ENCODE data around the gene TBC1D8. TPM values are rescaled to one million over a fixed set of nuclear protein-coding genes. Genes with fewer than 3 reads are reported as not detected.

TBC1D8 gene
- total and polyA plus RNA-seq, 9 of the 15 experiments (the other 6 are each of a cell fraction or from before 2014, with no cell fraction given): 0.36 to 1.3 (median 0.82) TPM

DNA sequence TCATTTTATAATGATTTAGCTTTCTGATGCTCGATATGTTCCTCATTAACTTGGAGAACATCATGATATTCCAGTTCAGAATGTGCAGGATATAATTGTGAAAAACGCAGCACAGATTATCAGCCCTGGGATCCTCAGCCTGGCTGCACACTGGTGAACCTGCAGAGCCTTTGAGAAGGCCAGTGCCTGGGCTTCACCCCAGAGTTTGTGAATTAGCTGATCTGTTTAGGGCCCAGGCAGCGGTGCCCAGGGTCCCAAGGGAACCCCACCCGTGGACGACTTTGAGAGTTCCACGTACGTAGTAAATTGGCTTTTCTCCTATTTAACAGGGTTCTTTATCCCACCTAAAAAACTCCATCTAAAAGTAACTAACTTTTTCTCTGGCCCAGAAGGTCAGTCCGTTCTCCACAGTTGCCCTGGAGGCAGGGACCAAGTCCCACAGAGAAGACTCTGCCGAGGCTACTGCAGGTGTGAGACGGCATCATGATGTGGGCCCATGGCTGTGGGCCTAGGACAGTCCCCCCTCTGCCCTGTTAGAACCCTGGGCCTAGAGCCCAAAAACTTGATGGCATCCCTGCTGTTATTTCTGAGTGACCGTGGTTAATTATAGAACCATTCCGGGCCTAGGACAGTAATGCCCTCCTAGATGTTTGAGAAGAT lies 188.7 kb downstream of the TBC1D8 start:
- Histone ChIP-seq H4K20me1 (replicated peaks; ENCODE audit: control insufficient read depth, insufficient read depth, low read length) (no peaks in the 10 kb centered on the region), H3K79me2 (ENCODE audit: control insufficient read depth, insufficient read depth, low read length) (no peaks in the 10 kb centered on the region), H3K4me3 (no peak overlapping the region), H3K36me3 (ENCODE audit: control insufficient read depth, insufficient read depth, low read length) (no peaks in the 10 kb centered on the region), H3K9ac (ENCODE audit: insufficient read depth in 1 of 2, low read depth in 2 of 2, low read length in 2 of 2) (no peak overlapping the region), H3K27me3 (ENCODE audit: control insufficient read depth in 2 of 2, insufficient read depth in 2 of 2, low read length in 2 of 2) (peaks cover 31 to 59% of the 10 kb centered on the region in 2 experiments), H3K4me1 (replicated peaks in 1 of 2; ENCODE audit: control insufficient read depth in 2 of 2, insufficient read depth in 2 of 2, low read length in 2 of 2) (no peaks in the 10 kb centered on the region), H2AFZ (ENCODE audit: low read depth, low read length) (no peak overlapping the region), H3K4me2 (ENCODE audit: insufficient read depth, low read length) (no peak overlapping the region), H3K27ac (ENCODE audit: extremely low read depth, low read depth, low read length) (no peak overlapping the region), H3K9me3 (replicated peaks; ENCODE audit: control insufficient read depth, insufficient read depth, low read depth, low read length) (no peaks in the 10 kb centered on the region), H3K9me1 (ENCODE audit: control insufficient read depth, insufficient read depth, low read length) (no peaks in the 10 kb centered on the region)
- TF ChIP-seq KDM4B (IDR thresholded peaks at IDR 0.05; ENCODE audit: borderline replicate concordance in 2 of 2, low read depth in 1 of 2) (no peak), SPI1 (IDR thresholded peaks at IDR 0.05; ENCODE audit: borderline replicate concordance, low read depth, low read length) (no peak), CHD1 (IDR thresholded peaks at IDR 0.05; ENCODE audit: low read length) (no peak), SMARCE1 (IDR thresholded peaks at IDR 0.05) (no peak), KHSRP (IDR thresholded peaks at IDR 0.05) (no peak), ZNF444 (CRISPR knock-in tag; IDR thresholded peaks at IDR 0.05) (no peak), ZNF57 (CRISPR knock-in tag; IDR thresholded peaks at IDR 0.05) (no peak), U2AF2 (optimal IDR thresholded peaks at IDR 0.05; ENCODE audit: low read depth, low read length) (no peak), JUNB (CRISPR knock-in tag; conservative IDR thresholded peaks at IDR 0.05) (no peak)
- TF ChIP-seq, protein P1, sequence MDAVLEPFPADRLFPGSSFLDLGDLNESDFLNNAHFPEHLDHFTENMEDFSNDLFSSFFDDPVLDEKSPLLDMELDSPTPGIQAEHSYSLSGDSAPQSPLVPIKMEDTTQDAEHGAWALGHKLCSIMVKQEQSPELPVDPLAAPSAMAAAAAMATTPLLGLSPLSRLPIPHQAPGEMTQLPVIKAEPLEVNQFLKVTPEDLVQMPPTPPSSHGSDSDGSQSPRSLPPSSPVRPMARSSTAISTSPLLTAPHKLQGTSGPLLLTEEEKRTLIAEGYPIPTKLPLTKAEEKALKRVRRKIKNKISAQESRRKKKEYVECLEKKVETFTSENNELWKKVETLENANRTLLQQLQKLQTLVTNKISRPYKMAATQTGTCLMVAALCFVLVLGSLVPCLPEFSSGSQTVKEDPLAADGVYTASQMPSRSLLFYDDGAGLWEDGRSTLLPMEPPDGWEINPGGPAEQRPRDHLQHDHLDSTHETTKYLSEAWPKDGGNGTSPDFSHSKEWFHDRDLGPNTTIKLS (IDR thresholded peaks at IDR 0.05; ENCODE audit: borderline replicate concordance, low read depth): no peak
- TF ChIP-seq, protein P2, sequence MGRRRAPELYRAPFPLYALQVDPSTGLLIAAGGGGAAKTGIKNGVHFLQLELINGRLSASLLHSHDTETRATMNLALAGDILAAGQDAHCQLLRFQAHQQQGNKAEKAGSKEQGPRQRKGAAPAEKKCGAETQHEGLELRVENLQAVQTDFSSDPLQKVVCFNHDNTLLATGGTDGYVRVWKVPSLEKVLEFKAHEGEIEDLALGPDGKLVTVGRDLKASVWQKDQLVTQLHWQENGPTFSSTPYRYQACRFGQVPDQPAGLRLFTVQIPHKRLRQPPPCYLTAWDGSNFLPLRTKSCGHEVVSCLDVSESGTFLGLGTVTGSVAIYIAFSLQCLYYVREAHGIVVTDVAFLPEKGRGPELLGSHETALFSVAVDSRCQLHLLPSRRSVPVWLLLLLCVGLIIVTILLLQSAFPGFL (CRISPR knock-in tag; IDR thresholded peaks at IDR 0.05): no peak
- under 1% methylated on average over 12 of the region's 12 CpGs for WGBS (ENCODE audit: insufficient coverage, low coverage, missing lambda C conversion rate)
- ATAC-seq (no peak), FAIRE-seq (no peak), DNase-seq (ENCODE audit: extremely low read depth in 1 of 4, low spot score in 3 of 4) (no peak)
- no TSS peak for BruUV-seq (replicated peaks)
- CTCF ChIA-PET (ENCODE audit: low intra/inter-chr PET ratio): no interaction called here
- in situ Hi-C loops (cut with MboI): no loop called here
- POLR2A ChIA-PET: interaction anchor here (0.5 kb wide), 1 partner anchor 229 kb away, joined by 3 read pairs; no protein-coding TSS in a partner anchor
- intact Hi-C loops (cut with micrococcal nuclease): no loop called here

Data from K562 (cell line).